H1 (cell line): Measurements from ENCODE around the gene ADM. TPM values are rescaled to one million over a fixed set of nuclear protein-coding genes. Genes with fewer than 3 reads are reported as not detected.

Experiments used
- POU5F1 ChIP-seq: IDR thresholded peaks from 2 replicates; pipeline ENCODE4 v1.6.1; 2011; ENCODE audit warnings: low read depth, mild to moderate bottlenecking, low read length, moderate library complexity
- SP1 ChIP-seq: IDR thresholded peaks from 2 replicates; pipeline ENCODE4 v1.6.1; 2011; ENCODE audit warnings: low read depth, low read length
- SUZ12 ChIP-seq: fragments of 200-600 bp; sonication (generic); IDR thresholded peaks from 2 replicates; pipeline ENCODE4 v1.6.1; 2012; ENCODE audit warnings: mild to moderate bottlenecking, inconsistent platforms, low read length, moderate library complexity, mixed read lengths
- polyA plus RNA-seq, 7 experiments: library from polyadenylated mRNA; depleted of rRNA in 3 of 7; stranded (reverse) in 5 of 7; unstranded in 2 of 7; fragments of >200 nt in 5 of 7; fragments of 200-250 nt in 2 of 7; gene quantifications; 1 replicate in 5 of 7; 2 replicates in 1 of 7; 4 replicates in 1 of 7; pipeline versions ENCODE4 v1.2.1 to v1.2.3, GENCODE V29; 2011 to 2013; ENCODE audit warnings: missing spikeins in 2 of 7, mixed read lengths in 2 of 7
- total RNA-seq: library from RNA; stranded (reverse); fragmentation: NEBNext Ultra II Directional; extraction: Animal tissue kit (Norgen Biotek cat#: 25700); gene quantifications from 2 replicates; pipeline ENCODE4 v1.2.1, GENCODE V29; 2021
- TF ChIP-seq, protein P1 (sequence below): fragments of 300-600 bp; sonication (generic); IDR thresholded peaks from 2 replicates; pipeline ENCODE4 v1.7.1; 2012; ENCODE audit warnings: low read length, moderate library complexity, mild to moderate bottlenecking, inconsistent platforms; ENCODE audit not compliant: insufficient replicate concordance
- TF ChIP-seq, protein P2 (sequence below): IDR thresholded peaks from 2 replicates; pipeline ENCODE4 v1.6.1; 2011; ENCODE audit warnings: low read length, improper control_type of control experiment

ADM gene
- total and polyA plus RNA-seq, 2 of the 8 experiments (the other 6 are each of a cell fraction or from before 2014, with no cell fraction given), result 94.1 to 95.6 TPM

DNA sequence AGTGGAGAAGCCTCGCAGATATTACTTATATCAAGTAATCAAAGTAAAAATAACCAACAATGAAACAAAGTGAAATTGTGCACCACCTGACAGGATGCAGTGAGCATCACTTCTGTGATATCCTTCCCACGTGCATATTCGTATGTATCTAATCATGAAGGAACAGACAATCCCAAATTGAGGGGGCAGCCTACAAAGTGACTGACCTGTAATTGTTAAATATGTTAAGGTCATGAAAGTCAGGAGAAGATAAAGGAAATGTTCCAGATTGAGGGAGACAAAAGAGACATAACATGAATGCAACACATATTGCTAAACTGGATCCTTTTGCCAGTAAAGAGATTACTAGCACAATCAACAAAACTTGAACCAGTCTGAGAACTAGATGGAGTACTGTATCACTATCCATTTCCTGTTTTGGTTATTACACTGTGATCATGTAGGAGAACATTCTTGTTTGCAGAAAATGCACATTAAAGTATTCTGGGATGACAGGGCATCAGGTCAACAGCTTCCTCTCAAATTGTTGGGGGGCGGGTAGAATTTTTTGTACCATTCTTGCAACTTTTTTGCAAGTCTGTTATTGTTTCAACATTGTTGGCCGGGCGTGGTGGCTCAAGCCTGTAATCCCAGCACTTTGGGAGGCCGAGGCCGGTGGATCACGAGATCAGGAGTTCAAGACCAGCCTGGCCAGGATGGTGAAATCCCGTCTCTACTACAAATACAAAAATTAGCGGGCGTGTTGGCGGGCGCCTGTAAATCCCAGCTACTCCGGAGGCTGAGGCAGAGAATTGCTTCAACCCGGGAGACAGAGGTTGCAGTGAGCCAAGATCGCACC is 12.9 kb upstream of the ADM start (continued):
- TF ChIP-seq, protein P1, sequence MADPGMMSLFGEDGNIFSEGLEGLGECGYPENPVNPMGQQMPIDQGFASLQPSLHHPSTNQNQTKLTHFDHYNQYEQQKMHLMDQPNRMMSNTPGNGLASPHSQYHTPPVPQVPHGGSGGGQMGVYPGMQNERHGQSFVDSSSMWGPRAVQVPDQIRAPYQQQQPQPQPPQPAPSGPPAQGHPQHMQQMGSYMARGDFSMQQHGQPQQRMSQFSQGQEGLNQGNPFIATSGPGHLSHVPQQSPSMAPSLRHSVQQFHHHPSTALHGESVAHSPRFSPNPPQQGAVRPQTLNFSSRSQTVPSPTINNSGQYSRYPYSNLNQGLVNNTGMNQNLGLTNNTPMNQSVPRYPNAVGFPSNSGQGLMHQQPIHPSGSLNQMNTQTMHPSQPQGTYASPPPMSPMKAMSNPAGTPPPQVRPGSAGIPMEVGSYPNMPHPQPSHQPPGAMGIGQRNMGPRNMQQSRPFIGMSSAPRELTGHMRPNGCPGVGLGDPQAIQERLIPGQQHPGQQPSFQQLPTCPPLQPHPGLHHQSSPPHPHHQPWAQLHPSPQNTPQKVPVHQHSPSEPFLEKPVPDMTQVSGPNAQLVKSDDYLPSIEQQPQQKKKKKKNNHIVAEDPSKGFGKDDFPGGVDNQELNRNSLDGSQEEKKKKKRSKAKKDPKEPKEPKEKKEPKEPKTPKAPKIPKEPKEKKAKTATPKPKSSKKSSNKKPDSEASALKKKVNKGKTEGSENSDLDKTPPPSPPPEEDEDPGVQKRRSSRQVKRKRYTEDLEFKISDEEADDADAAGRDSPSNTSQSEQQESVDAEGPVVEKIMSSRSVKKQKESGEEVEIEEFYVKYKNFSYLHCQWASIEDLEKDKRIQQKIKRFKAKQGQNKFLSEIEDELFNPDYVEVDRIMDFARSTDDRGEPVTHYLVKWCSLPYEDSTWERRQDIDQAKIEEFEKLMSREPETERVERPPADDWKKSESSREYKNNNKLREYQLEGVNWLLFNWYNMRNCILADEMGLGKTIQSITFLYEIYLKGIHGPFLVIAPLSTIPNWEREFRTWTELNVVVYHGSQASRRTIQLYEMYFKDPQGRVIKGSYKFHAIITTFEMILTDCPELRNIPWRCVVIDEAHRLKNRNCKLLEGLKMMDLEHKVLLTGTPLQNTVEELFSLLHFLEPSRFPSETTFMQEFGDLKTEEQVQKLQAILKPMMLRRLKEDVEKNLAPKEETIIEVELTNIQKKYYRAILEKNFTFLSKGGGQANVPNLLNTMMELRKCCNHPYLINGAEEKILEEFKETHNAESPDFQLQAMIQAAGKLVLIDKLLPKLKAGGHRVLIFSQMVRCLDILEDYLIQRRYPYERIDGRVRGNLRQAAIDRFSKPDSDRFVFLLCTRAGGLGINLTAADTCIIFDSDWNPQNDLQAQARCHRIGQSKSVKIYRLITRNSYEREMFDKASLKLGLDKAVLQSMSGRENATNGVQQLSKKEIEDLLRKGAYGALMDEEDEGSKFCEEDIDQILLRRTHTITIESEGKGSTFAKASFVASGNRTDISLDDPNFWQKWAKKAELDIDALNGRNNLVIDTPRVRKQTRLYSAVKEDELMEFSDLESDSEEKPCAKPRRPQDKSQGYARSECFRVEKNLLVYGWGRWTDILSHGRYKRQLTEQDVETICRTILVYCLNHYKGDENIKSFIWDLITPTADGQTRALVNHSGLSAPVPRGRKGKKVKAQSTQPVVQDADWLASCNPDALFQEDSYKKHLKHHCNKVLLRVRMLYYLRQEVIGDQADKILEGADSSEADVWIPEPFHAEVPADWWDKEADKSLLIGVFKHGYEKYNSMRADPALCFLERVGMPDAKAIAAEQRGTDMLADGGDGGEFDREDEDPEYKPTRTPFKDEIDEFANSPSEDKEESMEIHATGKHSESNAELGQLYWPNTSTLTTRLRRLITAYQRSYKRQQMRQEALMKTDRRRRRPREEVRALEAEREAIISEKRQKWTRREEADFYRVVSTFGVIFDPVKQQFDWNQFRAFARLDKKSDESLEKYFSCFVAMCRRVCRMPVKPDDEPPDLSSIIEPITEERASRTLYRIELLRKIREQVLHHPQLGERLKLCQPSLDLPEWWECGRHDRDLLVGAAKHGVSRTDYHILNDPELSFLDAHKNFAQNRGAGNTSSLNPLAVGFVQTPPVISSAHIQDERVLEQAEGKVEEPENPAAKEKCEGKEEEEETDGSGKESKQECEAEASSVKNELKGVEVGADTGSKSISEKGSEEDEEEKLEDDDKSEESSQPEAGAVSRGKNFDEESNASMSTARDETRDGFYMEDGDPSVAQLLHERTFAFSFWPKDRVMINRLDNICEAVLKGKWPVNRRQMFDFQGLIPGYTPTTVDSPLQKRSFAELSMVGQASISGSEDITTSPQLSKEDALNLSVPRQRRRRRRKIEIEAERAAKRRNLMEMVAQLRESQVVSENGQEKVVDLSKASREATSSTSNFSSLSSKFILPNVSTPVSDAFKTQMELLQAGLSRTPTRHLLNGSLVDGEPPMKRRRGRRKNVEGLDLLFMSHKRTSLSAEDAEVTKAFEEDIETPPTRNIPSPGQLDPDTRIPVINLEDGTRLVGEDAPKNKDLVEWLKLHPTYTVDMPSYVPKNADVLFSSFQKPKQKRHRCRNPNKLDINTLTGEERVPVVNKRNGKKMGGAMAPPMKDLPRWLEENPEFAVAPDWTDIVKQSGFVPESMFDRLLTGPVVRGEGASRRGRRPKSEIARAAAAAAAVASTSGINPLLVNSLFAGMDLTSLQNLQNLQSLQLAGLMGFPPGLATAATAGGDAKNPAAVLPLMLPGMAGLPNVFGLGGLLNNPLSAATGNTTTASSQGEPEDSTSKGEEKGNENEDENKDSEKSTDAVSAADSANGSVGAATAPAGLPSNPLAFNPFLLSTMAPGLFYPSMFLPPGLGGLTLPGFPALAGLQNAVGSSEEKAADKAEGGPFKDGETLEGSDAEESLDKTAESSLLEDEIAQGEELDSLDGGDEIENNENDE, result no peak
- TF ChIP-seq POU5F1, result no peak
- no peak for TF ChIP-seq SUZ12
- TF ChIP-seq, protein P2, sequence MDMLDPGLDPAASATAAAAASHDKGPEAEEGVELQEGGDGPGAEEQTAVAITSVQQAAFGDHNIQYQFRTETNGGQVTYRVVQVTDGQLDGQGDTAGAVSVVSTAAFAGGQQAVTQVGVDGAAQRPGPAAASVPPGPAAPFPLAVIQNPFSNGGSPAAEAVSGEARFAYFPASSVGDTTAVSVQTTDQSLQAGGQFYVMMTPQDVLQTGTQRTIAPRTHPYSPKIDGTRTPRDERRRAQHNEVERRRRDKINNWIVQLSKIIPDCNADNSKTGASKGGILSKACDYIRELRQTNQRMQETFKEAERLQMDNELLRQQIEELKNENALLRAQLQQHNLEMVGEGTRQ, result no peak
- TF ChIP-seq SP1, result no peak
- TF ChIP-seq, all 59 proteins: peak for 0
